G401 (cell line): Measurements from ENCODE around the gene TRAK1. TPM values are rescaled to one million over a fixed set of nuclear protein-coding genes. Genes with fewer than 3 reads are reported as not detected.

Experiments used
- DNase-seq: peaks from one replicate; pipeline ENCODE4 v3.0.0-alpha.2; 2015; ENCODE audit warnings: low spot score
- in situ Hi-C: cut with HindIII; loops from 2 replicates; pipeline ENCODE4 v1.10.0; 2016; ENCODE audit warnings: low sequenced_read_pairs, mixed read lengths
- total RNA-seq: library from RNA; depleted of rRNA; stranded (reverse); fragments of >200 nt; shearing (Covaris generic); gene quantifications from 2 replicates; pipeline ENCODE4 v1.2.3, GENCODE V29; 2014

TRAK1 gene
- total RNA-seq, 1 experiment from 2014 or later = 17.6 TPM

- DNase-seq = peak; percentile 56
- in situ Hi-C loops = no loop called here
Measured at GRCh38 chr3:42118762-42119361, 27.7 kb downstream of the TRAK1 start.

GRCh38 chr3:42119561-42120355, 28.6 kb downstream of the TRAK1 start:
- in situ Hi-C loops = no loop called here
- DNase-seq = no peak

GRCh38 chr3:42120866-42121265, 29.7 kb downstream of the TRAK1 start:
- in situ Hi-C loops = no loop called here
- DNase-seq = no peak

GRCh38 chr3:42122261-42123011, 31.3 kb downstream of the TRAK1 start:
- in situ Hi-C loops = no loop called here
- DNase-seq = no peak

GRCh38 chr3:42123012-42123581, 31.9 kb downstream of the TRAK1 start:
- in situ Hi-C loops = no loop called here
- no peak for DNase-seq

- in situ Hi-C loops = no loop called here
Measured at GRCh38 chr3:42123824-42124658, 32.9 kb downstream of the TRAK1 start.

GRCh38 chr3:42127226-42127625, 36.1 kb downstream of the TRAK1 start:
- no peak for DNase-seq
- in situ Hi-C loops = no loop called here

More at GRCh38 chr3:42123824-42124658, 32.9 kb downstream of the TRAK1 start:
- DNase-seq = no peak

- DNase-seq = no peak
- in situ Hi-C loops = no loop called here
Measured at GRCh38 chr3:42128526-42128925, 37.4 kb downstream of the TRAK1 start.

- peak; percentile 76 for DNase-seq
- in situ Hi-C loops = no loop called here
Measured at GRCh38 chr3:42129014-42129953, 38.1 kb downstream of the TRAK1 start.

GRCh38 chr3:42130007-42130328, 38.8 kb downstream of the TRAK1 start:
- in situ Hi-C loops = no loop called here
- no peak for DNase-seq

GRCh38 chr3:42130329-42131070, 39.3 kb downstream of the TRAK1 start:
- DNase-seq = no peak
- in situ Hi-C loops = no loop called here

GRCh38 chr3:42133500-42134298, 42.5 kb downstream of the TRAK1 start:
- no peak for DNase-seq
- in situ Hi-C loops = no loop called here

GRCh38 chr3:42134867-42135464, 43.8 kb downstream of the TRAK1 start:
- in situ Hi-C loops = no loop called here
- no peak for DNase-seq

- in situ Hi-C loops = no loop called here
Measured at GRCh38 chr3:42139621-42140453, 48.7 kb downstream of the TRAK1 start.

GRCh38 chr3:42140665-42141203, 49.6 kb downstream of the TRAK1 start:
- DNase-seq = no peak
- in situ Hi-C loops = no loop called here

More at GRCh38 chr3:42139621-42140453, 48.7 kb downstream of the TRAK1 start:
- peak; percentile 59 for DNase-seq
